T-helper 22 cell (primary cell): ENCODE data around the gene MAP4K2.
A peak's percentile ranks its signal among the peaks of the same experiment; 100 is the strongest.

Experiments
- DNase-seq: peaks from one replicate; pipeline ENCODE4 v3.0.0-alpha.2; 2020; ENCODE audit warnings: low read depth

Gene MAP4K2

DNA sequence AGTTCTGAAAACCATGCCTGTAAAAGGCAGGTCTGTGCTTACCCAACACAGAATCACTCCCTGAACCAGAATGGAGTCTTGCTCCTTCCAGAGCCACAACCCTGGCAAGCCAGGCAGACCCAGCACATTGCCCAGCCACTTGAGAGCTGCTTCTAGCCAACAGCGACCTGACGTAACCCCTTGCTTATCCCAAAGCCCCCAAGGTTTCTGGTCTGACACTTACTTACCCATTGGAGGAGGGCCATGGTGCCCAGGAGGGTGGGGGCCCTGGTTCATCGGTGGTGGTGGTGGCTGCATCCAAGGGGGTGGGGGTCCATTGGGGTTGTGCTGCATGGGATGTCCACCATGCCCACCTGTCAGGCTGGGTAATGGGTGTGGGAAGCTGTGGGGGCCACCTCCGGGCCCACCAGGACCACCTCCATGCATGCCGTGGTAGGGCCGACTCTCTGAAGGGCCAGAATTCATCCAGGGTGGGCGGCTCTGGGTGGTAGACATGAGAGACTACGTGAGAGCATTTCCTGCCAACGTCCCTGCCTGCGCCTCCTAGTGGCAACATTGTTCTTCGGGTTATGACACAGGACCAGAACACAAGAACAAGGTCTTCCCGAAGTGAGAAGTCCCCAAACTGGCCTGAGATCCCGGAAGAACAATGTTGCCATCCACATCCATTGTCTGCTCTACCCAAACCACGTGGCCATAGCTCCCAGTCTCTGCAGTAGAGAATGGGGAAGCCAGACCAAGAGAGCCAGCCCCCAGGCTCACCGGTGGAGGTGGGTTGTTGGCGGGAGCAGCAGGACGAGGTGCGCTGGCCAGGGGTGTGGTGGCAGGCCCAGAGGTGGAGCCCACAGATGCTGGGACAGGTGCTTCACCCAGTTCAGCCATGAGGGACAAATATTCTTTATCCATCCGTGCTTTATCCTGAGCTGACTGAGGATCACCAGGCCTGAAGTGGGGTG lies 35.4 kb downstream of the MAP4K2 start:
- peak; percentile 54 for DNase-seq

GRCh38 chr11:64766881-64767280 lies 36.1 kb downstream of the MAP4K2 start:
- DNase-seq = no peak

DNA sequence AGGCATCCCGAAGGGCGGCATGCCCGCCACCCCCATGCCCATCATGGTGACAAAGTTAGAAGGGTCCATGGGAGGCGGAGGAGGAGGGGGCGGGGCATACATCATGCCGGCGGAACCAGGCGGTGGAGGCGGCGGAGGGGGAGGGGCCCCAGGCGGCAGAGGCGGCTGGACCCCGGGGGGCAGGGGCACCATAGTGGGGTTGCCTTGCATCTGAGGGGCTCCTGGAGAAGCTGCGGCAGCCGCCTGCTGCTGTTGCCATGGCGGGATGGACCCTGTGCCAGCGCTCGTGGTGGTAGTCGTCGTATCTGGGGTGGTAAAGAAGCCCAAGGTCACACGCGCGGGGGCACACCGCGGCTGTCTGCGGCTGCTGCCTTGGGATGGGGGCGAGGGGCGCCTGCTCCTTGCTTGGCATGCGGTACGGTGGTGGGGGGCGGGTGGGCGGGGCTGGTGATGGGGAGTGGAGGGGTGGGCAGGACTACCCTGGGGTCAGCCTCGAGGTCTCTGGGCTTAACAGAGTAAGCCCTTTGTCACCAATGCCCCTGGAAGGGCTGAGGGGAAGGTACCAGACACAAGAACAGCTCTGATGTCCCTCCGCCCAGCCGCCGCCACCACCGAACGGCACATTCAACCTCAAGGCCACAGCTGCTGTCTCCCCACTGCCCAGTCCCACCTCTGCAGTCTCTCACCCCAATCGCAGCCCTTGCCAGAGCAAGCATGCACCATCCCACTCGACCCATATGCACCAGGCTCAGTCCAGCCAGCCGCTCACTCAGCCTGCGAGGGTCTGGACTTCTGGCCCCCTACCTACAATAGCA lies 37.0 kb downstream of the MAP4K2 start:
- no peak for DNase-seq

GRCh38 chr11:64765291-64765850 lies 37.6 kb downstream of the MAP4K2 start:
- no peak for DNase-seq

- no peak for DNase-seq
These were observed 38.3 kb downstream of the MAP4K2 start for GRCh38 chr11:64764753-64765152.

DNA sequence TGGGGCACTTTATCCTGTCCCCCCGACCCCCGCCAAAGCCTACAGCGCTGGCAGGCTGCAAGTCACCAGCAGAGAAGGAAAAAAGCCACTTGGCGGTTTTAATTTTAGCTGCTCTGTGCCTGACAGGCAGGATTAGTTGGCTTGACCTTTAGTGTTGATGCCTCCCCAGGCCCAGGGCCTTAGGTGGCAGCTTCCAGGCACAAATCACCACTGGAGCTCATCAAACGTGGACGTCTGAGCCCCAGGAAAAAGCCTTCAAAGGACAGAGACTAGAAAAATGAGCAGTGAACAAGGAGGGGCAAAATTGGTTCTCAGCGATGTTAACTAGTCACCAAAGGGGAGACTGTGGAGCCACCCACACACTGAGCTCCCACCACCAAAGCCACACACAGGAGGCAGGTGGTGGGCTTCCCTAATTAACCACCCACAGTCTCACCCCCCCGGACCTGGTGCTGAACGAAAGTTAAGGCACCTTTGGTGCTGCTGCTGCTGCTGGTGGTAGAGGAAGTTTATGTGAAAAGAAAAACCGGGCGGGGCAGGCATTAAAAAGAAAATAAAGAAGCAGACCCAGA lies 38.9 kb downstream of the MAP4K2 start:
- peak; percentile 56 for DNase-seq

DNA sequence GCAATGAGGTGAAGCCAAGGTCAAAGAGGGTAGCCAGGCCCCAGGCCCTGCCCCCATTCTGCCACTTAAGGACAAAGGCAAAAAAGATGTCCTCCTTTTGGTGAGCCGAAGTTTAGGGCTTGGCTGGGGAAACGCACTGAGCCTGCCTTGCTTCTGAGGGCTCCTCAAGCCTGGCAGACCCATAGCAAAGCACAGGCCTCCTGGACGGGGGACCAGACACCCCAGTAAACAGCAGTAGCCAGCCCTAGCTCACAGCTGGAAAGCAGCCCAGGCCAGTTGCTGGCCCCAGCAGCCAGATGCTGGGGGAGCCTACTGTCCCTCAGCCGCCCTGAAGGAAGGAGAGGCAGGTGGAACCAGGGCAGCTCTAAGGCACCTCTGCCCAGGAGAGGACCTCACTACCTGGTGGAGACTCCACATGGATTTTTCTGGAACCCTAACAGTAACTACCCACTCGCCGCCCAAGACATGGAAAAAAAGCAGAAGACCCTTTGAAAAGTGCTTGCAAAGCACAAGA lies 39.4 kb downstream of the MAP4K2 start:
- DNase-seq = no peak

- no peak for DNase-seq
These were observed 40.1 kb downstream of the MAP4K2 start for GRCh38 chr11:64762674-64763525.

GRCh38 chr11:64762277-64762673 lies 40.7 kb downstream of the MAP4K2 start:
- no peak for DNase-seq

DNA sequence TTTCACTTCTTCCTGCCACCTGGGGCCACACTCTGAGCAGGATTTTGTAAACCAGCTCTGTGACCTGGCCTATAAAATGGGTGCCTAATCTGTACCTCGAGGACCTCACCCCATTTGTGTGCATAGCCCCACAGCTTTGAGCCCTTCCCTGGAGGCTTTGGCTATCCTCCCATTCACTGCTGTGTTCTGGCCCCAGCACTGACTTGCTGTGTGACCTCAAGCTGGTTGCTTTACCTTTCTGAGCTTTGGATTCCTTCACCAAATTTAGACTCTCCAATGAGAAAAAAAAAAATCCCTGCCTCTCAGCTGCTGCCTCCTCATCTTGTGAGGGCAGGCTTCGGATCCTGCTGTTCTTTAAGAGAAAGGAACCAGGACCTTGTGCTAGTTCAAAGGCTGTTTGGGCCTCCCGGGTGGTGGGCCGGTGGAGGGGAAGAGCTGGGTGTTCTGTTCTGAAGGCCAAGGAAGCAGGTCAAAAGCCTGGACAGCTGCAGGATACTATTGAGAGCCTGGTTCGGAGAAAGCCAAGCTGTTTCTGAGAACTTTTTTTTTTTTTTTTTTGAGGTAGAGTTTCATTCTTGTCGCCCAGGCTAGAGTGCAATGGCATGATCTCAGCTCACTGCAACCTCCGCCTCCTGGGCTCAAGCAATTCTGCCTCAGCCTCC lies 42.1 kb downstream of the MAP4K2 start:
- DNase-seq = no peak

- DNase-seq = no peak
These were observed 43.0 kb downstream of the MAP4K2 start, which contains the start of gene PYGM for GRCh38 chr11:64759722-64760719. Gene PYGM (minus strand): TSS chr11:64759974. CDS start chr11:64759898, 76 bp downstream.

DNA sequence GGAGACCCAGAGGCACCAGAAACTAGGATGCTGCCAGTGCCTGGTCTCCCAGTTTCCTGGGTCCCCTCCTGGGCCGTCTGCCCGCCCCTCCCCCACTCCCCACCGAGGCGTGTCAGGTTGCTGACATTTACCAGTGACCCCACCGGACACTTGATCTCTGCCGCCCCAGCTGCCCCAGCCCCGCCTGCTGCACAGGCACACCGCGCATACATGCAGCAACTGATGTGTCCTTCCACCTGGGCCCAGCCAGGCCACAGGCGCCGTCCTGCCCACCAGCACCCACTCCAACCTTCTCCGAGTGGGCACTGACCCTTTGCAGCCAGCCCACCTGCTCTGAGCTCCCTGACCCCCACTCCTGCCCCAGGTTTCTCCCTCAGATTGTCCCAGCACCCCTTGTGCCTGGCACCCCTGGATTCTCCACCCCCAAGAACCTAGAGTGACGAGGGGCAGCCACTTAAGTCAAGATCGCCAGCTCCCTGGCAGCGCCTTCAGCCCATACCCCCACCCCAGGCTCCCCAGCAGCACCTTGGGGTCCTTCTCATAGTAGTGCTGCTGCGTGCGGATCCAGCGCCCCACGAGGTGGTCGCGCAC lies 43.8 kb downstream of the MAP4K2 start:
- no peak for DNase-seq

GRCh38 chr11:64758330-64759079 lies 44.5 kb downstream of the MAP4K2 start:
- no peak for DNase-seq

DNA sequence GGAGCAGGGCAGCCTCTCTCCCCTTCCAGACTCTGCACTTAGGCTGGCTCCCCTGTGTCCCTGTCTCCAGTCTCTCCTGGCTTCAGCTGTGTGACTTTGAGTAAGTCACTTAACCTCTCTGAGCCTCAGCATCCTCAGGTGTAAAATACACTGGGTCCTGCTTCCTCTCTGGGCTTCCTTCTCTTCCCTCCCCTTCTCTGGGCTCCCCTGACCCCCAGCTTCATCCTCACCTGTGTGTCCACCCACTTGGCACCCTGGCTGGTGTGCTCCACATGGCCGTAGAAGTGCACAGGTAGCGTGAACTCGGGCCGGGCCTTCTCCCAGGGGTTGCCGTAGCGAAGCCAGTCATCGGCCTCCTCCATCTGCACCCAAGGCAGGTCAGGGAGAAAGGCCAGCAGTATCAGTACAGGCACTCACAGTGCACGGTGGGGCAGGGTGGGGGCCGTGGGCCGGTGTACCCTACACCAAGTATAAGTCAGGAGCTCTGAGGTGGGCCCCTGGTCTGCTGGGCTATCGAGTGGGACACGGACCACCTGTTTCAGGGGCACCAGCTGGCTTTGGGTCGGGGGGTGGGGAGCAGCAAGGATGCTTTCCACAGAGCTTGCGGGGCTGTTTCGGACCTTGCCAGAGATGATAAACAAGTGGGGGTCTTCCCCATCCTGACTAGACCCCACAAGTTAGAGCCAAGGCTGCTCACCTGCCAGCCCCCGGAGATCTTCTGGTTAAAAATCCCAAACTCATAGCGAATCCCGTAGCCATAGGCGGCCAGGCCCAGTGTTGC lies 45.3 kb downstream of the MAP4K2 start:
- no peak for DNase-seq

DNA sequence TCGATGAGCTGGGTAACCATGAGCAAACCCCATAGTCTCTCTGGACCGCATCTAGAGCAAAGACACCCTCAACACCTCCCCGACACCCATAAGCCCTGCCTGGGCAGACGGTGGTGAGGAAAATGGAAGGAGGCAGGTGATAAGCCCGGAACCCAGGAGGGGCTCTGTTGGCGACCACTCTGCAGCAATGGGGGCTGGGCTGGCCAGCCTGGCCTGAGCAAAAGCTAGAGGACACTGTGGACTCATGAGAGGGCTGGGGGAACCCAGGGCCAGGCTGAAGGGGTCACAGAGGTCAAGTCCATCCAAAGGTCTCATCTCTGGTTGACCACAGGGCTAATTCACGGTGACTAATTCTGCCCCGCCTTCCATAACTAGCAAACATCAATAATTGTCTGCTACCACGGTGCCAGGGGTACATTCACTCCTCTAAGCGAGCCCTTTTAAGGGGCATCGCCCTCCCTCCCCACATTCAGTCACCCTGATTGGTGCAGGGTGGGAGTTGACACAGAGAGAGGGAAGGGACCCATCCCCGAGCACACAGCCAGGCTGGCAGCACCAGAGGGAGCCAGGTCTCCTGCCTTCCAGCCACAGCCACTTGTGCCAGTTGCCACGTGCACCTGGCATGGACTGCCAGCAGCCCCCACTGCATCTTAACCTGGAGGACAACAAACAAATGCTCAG lies 47.2 kb downstream of the MAP4K2 start:
- DNase-seq = no peak

DNA sequence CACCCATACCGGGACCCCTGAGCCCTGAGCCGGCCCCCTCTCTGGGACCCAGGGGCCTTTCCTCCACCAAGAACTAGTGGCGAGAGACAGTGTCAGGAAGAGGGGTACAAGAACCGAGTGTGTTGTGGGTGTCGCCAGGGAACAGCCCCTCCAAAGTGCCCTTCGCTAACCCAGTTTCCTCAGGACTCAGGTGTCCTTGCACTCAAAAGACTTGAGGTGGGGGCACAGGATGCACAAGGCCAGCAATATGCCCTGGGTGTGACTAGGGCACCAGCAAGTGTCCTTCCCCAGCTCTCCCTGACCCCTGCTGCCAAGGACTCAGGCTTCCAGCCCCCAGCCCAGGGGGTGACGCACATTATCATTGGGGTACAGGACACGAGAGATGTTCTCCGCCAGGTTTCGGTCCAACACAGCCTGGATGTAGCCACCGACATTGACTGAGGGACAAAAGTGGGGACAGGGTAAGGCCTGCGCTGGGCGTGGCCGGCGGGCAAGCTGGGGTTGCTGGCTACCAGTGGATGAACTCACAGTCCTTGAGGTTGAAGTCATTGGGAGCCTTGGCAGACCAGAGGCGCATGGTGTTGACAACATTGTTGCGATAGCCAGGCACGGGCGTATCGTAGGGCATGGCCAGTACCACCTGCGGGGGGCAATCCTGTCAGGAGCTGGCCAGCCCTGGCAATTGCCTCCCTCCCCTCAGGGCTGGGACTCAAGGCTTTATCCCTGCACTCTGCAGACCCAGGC lies 47.9 kb downstream of the MAP4K2 start:
- no peak for DNase-seq
